GM18870 (cell line): ENCODE data around the gene DDT.
"Not testable (repeated sequence)": the region's sequence is repeated elsewhere in the genome, so short reads cannot be mapped to it uniquely, and the experiment has no call there.

Experiments used
- ATAC-seq: cut with Tn5 transposase; IDR thresholded peaks from one replicate; pipeline ENCODE4 v1.9.1; 2021; ENCODE audit warnings: moderate library complexity; ENCODE audit not compliant: unreplicated experiment

DDT gene

DNA sequence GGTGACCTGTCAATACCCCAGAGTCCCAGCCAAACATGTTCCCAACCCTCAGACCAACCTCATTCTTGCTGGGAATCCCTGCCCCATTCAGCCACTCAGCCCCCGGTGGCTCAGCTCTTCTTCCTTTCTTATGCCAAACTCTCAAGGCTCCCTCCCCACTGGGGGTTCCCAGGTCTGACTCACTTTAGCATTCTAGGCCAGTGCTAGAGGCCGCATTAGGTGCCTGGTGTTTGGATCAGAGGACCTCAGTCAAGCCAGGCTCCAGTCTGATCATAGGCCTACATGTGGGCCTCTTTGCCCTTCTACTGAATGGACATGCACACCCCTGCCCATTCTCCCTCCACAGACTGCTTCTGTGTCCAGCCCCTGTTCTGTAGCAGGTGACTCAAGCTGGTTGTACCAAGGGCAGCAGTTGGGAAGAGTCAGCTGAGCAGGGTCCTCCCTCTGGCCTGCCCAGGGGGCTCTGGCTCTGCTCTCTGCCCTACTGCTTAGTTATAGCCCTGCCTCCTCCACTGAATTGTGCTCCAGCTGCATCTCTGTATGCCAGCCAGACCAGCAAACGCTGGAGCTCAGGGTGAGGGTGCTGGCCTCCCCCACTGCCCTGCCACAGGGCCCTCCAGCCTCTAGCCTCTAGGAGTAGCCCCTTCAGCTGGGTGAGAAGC is 15.5 kb upstream of the DDT start:
- not testable (repeated sequence) for ATAC-seq

DNA sequence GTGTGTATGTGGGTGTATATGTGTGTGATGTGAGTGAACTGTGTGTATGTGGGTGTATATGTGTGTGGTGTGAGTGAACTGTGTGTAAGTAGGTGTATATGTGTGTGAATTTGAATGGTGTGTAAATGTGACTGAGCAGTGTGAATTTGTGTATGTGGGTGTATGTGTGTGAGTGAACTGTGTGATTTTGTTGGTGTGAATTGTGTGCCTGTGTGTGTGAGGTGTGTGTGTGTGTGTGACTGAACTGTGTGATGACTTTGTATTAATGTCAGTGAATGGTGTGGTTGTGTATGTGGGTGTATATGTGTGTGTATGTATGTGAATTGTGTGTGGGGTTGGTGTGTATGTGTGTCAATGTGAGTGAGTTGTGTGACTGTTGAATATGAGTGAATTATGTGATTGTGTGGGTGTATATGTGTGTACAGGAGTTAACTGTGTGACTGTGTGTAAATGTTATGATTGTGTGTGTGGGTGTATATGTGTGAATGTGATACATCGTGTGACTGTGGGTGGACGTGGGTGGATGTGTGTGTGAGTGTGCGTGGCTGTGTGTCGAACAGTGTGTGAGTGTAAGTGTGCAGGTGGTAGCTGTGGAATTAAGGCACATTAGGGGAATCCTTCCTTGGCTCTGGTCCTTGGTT is 12.4 kb upstream of the DDT start:
- not testable (repeated sequence) for ATAC-seq

DNA sequence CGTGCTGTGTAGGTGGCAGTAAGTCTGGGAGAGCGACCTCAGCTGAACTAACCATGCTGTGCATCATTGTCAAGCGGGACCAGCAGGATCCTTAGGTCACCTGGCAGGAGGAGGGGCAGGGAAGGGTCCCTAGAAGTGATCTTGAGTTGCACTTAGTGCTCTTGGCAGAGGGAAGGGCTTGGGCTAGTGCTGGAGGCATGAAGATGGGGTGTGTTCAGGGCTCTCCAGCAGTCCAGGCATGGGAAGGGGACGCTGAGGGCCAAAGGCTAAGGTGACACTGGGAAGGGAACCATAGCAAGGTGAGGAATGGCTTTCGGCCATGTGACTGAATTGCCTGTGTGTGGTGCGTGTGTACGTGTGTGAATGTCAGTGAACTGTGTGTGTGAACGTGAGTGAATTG is 11.8 kb upstream of the DDT start:
- ATAC-seq: not testable (repeated sequence)

DNA sequence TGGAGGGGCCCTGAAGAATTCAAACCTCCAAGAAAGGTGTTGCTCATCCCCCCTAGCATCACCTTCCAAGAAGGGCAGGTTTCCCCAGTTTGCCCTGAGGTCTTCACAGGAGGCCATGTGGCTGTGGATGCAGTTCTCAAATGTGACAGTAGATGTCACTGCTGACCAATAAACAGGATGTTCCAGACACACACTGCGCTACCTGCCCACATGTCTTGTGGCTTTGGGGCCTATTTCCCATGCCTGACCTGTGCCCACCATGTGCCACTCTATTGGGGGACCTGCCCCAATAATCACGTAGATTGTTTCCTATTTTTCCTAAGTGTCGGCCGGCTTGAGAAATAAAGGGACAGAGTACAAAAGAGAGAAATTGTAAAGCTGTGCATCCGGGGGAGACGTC is 10.2 kb upstream of the DDT start:
- no peak for ATAC-seq

DNA sequence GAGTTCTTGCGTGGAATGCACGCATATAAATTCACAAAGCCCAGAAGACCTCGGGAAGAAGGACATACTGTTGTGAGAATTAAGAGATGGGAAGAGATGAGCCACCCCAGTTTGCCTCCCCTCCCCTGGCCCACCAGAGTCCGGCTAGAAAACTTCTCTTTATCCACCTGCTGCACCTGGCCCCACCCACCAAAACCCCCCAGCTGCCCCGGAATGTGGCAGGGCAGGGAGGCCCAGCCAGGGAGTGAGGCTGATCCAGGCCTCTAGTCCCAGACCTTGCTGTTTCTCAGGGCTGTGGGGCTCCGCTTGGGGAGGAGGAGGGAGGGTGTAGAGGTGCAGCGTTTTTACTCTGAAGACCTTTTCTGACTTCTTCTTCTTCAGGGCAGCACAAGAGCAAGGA is 6.3 kb upstream of the DDT start:
- ATAC-seq: not testable (repeated sequence)

DNA sequence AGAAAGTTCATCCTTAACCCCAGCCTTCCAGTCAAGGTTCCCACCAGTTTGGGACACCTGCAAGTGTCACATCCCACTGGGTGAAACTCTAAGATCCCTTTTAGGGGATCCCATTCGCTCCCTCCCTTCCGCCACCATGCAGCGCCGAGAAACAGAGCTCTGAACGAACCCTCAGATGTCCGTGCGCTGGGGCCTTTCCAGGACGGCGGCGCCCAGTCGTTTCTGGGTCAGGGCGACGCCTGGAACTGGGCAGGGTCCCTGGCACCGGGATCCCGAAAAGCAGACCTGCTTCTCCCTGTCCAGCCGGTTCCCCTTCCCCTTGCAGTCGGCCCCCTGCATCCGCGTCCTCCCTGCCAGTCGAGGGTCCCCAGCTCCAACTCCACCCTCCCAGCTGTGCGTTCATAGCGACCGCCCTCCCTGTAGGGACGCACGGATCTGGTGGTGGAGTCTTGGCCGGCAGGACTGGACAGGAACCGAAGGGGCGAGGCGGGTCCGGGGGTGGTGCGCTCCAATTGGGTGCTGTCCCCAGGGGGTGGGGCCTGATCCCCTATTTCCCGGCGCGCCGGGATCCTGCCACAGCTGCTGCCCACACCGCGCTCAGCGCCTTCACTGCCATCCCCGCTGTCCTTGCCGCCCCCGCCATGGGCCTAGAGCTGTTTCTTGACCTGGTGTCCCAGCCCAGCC is 5.5 kb upstream of the DDT start, which contains the start of gene GSTT2:
Gene GSTT2 (plus strand): TSS at position 578 of the 684 bp plus-strand sequence.
- ATAC-seq: not testable (repeated sequence)

DNA sequence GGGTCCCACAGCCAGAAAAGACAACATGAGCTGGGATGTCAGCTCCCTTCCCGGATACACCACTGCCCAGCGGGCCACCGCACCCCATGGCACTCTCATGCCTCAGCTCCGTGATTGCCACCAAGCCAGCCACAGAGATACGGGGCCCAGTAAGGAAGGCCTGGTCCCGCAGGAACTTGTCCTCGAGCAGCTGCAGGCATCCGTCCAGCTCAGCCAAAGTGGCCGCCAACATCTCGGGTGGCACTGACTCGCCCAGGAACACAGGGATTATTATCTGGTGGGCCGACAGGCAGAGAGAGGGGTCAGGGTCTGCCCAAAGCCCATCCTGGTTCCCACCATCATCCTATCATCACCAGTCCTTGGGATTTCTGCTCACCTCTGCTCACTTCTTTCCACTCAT is 3.1 kb upstream of the DDT start:
- not testable (repeated sequence) for ATAC-seq

DNA sequence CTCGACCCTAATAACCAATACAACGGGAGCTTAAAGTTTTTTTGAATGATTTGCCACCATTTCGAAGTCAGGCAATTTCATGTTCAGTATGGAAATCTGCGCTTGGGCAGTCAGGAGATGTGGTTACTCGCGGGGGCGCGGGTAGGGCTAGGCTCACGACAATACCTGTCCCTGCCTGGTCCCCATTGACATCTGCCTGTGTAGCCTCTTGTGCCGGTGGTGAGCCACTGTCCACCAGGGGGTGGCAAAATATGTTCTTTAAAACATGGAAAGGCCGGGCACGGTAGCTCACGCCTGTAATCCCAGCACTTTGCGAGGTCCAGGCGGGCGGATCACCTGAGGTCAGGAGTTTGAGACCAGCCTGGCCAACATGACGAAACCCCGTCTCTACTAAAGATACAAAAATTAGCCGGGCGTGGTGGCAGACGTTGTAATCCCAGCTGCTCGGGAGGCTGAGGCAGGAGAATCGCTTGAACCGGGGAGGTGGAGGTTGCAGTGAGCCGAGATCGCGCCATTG is 653 bp upstream of the DDT start:
- ATAC-seq: not testable (repeated sequence)

DNA sequence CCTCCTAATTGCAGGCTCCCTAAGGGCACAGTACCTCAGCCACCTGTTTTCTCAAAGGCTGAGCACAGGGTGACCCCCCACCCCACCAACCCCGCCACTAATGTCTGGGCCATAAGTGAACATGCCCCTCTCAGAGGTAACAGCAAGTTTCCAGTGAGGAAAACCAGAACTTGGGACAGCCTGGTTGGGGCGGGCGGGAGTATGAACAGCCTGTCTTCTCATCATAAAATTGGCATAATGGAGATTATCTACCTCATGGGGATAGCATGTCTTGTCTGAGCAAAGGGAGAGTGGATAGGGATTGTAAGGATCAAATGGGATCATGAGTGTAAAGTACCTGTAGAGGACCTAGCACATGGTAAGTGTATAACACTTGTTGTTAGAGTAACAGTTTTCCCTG is 2.3 kb downstream of the DDT start:
- not testable (repeated sequence) for ATAC-seq

DNA sequence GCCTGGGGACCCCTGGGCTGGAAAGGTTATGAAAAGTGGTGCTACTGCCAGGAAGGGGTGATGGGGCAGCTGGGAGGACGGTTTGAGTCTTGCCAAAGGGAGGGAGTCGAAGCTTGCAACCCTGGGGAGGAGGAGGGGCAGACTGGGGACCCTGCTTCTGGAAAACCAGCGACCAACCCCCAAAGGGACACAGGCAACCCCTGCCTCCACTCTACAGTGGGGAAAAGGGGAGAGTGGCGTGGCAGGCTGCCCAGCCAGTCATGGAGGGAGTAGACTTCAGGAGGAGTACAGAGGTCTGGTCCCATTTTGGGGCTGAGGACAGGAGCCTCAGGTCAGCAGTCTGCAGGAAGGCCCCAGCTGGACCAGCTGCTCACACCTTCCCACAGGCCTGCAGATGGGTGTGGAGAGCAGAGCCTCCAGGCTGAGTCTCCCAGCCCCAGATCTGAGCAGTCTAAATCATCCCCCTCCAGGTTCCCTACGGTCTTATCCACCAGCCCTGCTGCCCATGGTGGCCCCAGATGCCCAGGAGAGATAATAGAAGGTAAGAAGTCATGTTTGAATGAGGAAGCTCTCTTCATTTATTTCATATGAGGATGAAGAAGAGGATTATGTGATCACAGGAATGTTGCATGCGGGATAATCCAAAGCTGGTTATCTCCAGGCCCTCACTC is 3.3 kb downstream of the DDT start:
- ATAC-seq: no peak

DNA sequence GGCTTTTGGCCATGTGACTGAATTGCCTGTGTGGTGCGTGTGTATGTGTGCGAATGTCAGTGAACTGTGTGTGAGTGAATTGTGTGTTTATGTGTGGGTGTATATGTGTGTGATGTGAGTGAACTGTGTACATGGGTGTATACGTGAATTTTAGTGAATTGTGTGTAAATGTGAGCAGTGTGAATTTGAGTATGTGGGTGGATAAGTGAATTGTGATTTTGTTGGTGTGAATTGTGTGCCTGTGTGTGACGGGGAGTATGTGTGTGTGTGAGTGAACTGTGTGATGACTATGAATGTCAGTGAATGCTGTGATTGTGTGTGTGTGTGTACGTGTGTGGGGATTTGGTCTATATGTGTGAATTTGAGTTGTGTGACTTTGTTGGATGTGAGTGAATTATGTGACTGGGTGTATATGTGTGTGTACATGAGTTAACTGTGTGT is 4.0 kb downstream of the DDT start:
- ATAC-seq: no peak

DNA sequence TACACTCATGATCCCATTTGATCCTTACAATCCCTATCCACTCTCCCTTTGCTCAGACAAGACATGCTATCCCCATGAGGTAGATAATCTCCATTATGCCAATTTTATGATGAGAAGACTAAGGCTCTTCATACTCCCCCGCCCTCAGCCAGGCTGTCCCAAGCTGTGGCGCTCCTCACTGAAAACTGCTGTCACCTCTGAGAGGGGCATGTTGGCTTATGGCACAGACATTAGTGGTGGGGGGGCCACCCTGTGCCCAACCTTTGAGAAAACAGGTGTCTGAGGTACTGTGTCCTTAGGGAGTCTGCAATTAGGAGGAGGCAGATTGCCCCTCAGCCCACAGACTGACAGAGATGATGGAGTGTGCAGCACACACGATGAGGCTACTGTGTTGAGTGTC is 5.2 kb downstream of the DDT start:
- no peak for ATAC-seq

DNA sequence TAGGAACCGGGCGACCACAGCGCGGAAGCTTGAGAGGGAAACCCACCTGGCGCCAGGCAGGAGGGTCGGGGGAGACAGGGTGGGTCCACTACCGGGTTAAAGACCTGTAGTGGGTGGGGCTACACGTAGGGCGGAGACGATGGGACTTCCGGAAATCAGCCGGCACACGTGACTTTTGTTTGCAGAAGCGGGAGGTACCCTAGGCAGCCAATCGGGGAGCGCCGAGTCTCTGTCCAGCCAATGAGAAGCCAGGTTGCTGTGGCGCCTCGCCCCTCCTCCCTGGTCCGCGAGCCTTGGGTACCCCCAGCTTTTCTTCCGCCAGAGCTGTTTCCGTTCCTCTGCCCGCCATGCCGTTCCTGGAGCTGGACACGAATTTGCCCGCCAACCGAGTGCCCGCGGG is 7.7 kb downstream of the DDT start, which contains the start of gene DDTL:
Gene DDTL (plus strand): TSS at position 321 of the 400 bp plus-strand sequence. CDS start 27 bp downstream, at position 348.
- ATAC-seq: peak; percentile 83

DNA sequence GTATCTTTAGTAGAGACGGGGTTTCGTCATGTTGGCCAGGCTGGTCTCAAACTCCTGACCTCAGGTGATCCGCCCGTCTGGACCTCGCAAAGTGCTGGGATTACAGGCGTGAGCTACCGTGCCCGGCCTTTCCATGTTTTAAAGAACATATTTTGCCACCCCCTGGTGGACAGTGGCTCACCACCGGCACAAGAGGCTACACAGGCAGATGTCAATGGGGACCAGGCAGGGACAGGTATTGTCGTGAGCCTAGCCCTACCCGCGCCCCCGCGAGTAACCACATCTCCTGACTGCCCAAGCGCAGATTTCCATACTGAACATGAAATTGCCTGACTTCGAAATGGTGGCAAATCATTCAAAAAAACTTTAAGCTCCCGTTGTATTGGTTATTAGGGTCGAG is 8.1 kb downstream of the DDT start:
- ATAC-seq: not testable (repeated sequence)

DNA sequence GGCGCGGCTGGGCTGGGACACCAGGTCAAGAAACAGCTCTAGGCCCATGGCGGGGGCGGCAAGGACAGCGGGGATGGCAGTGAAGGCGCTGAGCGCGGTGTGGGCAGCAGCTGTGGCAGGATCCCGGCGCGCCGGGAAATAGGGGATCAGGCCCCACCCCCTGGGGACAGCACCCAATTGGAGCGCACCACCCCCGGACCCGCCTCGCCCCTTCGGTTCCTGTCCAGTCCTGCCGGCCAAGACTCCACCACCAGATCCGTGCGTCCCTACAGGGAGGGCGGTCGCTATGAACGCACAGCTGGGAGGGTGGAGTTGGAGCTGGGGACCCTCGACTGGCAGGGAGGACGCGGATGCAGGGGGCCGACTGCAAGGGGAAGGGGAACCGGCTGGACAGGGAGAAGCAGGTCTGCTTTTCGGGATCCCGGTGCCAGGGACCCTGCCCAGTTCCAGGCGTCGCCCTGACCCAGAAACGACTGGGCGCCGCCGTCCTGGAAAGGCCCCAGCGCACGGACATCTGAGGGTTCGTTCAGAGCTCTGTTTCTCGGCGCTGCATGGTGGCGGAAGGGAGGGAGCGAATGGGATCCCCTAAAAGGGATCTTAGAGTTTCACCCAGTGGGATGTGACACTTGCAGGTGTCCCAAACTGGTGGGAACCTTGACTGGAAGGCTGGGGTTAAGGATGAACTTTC is 13.0 kb downstream of the DDT start, which contains the start of gene GSTT2B:
Gene GSTT2B (minus strand): TSS at position 112 of the 688 bp plus-strand sequence. CDS start 64 bp downstream, at position 48.
- ATAC-seq: not testable (repeated sequence)

DNA sequence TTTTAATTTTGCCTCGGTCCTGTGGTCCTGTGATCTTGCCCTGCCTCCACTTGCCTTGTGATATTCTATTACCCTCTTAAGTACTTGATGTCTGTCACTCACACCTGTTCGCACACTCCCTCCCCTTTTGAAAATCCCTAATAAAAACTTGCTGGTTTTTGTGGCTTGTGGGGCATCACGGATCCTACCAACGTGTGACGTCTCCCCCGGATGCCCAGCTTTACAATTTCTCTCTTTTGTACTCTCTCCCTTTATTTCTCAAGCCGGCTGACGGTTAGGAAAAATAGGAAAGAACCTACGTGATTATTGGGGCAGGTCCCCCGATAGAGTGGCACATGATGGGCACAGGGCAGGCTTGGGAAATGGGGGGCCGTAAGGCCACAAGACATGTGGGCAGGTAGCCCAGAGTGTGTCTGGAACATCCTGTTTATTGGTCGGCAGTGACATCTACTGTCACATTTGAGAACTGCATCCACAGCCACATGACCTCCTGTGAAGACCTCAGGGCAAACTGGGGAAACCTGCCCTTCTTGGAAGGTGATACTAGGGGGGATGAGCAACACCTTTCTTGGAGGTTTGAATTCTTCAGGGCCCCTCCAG is 17.8 kb downstream of the DDT start:
- ATAC-seq: not testable (repeated sequence)

DNA sequence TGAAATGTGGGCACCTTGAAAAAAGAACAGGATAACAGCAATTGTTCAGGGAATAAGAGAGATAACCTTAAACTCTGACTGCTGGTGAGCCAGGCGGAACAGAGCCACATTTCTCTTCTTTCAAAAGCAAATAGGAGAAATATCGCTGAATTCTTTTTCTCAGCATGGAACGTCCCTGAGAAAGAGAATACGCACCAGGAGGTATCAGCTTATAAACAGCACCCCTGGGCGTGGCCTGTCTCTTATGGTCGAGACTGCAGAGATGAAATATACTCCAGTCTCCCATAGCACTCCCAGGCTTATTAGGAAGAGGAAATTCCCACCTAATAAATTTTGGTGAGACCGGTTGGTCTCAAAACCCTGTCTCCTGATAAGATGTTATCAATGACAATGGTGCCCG is 18.4 kb downstream of the DDT start:
- ATAC-seq: not testable (repeated sequence)

DNA sequence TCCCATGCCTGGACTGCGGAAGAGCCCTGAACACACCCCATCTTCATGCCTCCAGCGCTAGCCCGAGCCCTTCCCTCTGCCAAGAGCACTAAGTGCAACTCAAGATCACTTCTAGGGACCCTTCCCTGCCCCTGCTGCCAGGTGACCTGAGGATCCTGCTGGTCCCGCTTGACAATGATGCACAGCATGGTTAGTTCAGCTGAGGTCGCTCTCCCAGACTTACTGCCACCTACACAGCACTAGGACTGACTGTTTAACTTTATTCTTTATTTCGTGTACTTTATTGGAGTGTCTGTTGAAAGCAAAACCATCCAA is 19.3 kb downstream of the DDT start:
- ATAC-seq: not testable (repeated sequence)

DNA sequence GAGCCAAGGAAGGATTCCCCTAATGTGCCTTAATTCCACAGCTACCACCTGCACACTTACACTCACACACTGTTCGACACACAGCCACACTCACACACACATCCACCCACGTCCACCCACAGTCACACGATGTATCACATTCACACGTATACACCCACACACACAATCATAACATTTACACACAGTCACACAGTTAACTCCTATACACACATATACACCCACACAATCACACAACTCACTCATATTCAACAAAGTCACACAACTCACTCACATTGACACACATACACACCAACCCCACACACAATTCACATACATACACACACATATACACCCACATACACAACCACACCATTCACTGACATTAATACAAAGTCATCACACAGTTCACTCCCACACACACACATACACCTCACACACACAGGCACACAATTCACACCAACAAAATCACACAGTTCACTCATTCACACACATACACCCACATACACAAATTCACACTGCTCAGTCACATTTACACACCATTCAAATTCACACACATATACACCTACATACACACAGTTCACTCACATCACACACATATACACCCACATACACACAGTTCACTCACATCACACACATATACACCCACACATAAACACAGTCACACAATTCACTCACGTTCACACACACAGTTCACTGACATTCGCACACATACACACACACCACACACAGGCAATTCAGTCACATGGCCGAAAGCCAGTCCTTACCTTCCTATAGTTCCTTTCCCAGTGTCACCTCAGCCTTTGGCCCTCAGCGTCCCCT is 19.8 kb downstream of the DDT start:
- ATAC-seq: not testable (repeated sequence)
